Measurements from ENCODE around the gene NKD2.

NKD2 gene

DNA sequence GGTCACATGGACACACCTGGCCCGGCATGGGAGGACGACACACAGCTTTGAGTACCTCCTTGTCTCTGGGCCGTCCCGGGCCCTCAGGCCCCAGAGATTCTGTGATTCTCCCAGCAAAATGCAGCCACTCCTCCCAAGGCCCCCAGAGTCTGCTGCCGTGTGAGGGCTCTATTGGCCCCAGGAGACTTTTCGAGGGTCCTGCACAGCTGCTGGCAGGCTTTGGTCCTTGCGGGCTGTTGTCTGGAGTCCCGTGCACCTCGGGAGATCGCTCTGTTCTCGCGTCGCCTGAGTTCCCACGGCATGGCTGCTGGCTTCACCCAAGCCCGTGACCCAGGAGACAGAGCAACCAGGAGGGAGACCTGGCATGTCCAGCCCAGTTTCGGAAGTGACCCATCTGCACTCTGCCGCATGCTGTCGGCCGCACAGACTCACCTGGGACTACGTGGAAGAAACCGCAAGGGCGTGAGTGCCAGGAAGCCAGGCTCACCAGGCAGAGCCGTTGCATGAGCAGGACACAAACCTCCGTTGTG is 46.8 kb upstream of the NKD2 start:
- Histone ChIP-seq H3K36me3 (ENCODE audit: control insufficient read depth, insufficient read depth, low read length) (no peaks in the 10 kb centered on the region), H3K4me2 (ENCODE audit: low read length) (no peak overlapping the region), H3K4me3 (ENCODE audit: low read depth, low read length) (no peak overlapping the region), H3K4me1 (no peaks in the 10 kb centered on the region), H3K27me3 (ENCODE audit: control insufficient read depth, insufficient read depth, low read length) (no peaks in the 10 kb centered on the region), H3K79me2 (no peaks in the 10 kb centered on the region), H3K9ac (no peak overlapping the region), H2AFZ (no peak overlapping the region), H3K9me3 (ENCODE audit: control insufficient read depth, low read length) (no peaks in the 10 kb centered on the region), H3K27ac (no peak overlapping the region)
- TF ChIP-seq, protein P1, sequence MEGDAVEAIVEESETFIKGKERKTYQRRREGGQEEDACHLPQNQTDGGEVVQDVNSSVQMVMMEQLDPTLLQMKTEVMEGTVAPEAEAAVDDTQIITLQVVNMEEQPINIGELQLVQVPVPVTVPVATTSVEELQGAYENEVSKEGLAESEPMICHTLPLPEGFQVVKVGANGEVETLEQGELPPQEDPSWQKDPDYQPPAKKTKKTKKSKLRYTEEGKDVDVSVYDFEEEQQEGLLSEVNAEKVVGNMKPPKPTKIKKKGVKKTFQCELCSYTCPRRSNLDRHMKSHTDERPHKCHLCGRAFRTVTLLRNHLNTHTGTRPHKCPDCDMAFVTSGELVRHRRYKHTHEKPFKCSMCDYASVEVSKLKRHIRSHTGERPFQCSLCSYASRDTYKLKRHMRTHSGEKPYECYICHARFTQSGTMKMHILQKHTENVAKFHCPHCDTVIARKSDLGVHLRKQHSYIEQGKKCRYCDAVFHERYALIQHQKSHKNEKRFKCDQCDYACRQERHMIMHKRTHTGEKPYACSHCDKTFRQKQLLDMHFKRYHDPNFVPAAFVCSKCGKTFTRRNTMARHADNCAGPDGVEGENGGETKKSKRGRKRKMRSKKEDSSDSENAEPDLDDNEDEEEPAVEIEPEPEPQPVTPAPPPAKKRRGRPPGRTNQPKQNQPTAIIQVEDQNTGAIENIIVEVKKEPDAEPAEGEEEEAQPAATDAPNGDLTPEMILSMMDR (IDR thresholded peaks at IDR 0.05), result no peak

DNA sequence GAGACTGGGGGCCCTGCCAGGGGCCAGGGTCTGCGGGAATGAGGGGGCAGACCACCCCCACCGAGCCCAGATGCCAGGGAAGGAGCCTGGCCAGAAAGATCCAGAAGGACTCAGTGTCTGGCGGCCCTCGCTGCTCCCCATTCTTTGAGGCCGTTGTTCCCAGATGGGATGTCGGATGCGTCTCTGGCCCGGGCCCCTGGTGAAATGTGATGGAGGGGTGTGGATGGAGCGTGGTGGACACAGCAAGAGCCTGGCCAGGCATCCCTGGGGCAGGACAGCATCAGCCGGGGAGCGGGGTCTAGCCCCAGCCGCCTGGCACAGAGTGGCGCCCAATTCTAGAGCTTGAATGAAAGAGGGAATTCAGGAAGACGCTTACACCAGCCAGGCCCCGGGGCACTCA is 46.2 kb upstream of the NKD2 start:
- no peaks in the 10 kb centered on the region for H3K4me1 ChIP-seq
- no peak overlapping the region for H2AFZ ChIP-seq
- no peak overlapping the region for H3K4me3 ChIP-seq (ENCODE audit: low read depth, low read length)
- no peak overlapping the region for H3K4me2 ChIP-seq (ENCODE audit: low read length)
- TF ChIP-seq, protein P1 (IDR thresholded peaks at IDR 0.05), result no peak
- no peak overlapping the region for H3K9ac ChIP-seq
- no peaks in the 10 kb centered on the region for H3K27me3 ChIP-seq (ENCODE audit: control insufficient read depth, insufficient read depth, low read length)
- no peaks in the 10 kb centered on the region for H3K9me3 ChIP-seq (ENCODE audit: control insufficient read depth, low read length)
- H3K36me3 ChIP-seq (ENCODE audit: control insufficient read depth, insufficient read depth, low read length), result no peaks in the 10 kb centered on the region
- no peak overlapping the region for H3K27ac ChIP-seq
- no peaks in the 10 kb centered on the region for H3K79me2 ChIP-seq

DNA sequence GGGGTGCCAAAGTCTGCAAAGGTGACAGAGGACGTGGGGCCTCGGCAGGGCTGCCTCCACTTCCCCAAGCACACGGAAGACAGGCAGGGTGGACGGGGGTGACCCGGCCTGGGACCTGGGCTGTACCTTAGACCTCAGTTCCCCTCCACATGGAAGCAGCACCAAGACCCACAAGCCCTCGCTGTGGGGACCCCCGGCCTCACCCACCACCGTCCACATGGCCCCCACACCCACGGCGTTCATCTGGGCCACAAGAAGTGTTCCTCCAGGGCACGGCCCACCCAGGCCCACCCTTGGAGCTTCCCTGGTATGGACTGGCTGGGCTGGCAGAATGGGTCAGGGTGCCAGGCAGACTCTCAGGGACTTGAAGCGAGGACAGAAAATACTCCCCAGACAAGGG is 45.8 kb upstream of the NKD2 start:
- no peaks in the 10 kb centered on the region for H3K4me1 ChIP-seq
- H3K36me3 ChIP-seq (ENCODE audit: control insufficient read depth, insufficient read depth, low read length), result no peaks in the 10 kb centered on the region

DNA sequence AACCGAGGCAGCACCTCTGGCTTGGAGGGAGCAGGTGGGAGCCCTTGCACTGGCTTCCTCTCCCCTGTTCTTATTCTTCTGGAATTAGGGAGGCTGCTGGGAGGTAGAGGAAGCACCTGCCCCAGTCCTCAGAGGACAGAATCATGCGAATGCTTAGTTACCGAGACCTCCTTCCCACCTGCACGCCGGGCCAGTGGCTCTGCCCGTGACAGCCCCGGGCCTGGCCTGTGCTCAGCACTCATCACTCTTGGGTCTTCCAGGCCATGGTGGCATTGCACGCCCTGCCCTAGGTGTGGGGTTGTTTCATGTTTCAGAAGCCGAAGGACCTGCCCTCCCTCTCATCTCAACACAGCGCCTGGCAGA is 45.3 kb upstream of the NKD2 start:
- Histone ChIP-seq H3K9me3 (ENCODE audit: control insufficient read depth, low read length) (no peaks in the 10 kb centered on the region), H3K4me2 (ENCODE audit: low read length) (no peak overlapping the region), H3K36me3 (ENCODE audit: control insufficient read depth, insufficient read depth, low read length) (no peaks in the 10 kb centered on the region), H3K27ac (no peak overlapping the region), H3K4me3 (ENCODE audit: low read depth, low read length) (no peak overlapping the region), H3K4me1 (no peaks in the 10 kb centered on the region), H3K27me3 (ENCODE audit: control insufficient read depth, insufficient read depth, low read length) (no peaks in the 10 kb centered on the region), H2AFZ (no peak overlapping the region), H3K79me2 (no peaks in the 10 kb centered on the region), H3K9ac (no peak overlapping the region)
- TF ChIP-seq, protein P1 (IDR thresholded peaks at IDR 0.05), result no peak

More for the DNA sequence above, 45.8 kb upstream of the NKD2 start:
- Histone ChIP-seq H3K4me2 (ENCODE audit: low read length) (no peak overlapping the region), H2AFZ (no peak overlapping the region), H3K79me2 (no peaks in the 10 kb centered on the region), H3K27ac (no peak overlapping the region), H3K27me3 (ENCODE audit: control insufficient read depth, insufficient read depth, low read length) (no peaks in the 10 kb centered on the region), H3K9ac (no peak overlapping the region), H3K9me3 (ENCODE audit: control insufficient read depth, low read length) (no peaks in the 10 kb centered on the region), H3K4me3 (ENCODE audit: low read depth, low read length) (no peak overlapping the region)
- TF ChIP-seq, protein P1 (IDR thresholded peaks at IDR 0.05), result no peak

Data from parathyroid adenoma (tissue), 2 donors.